K562 (cell line): ENCODE data around the gene SRP72. TPM values are rescaled to one million over a fixed set of nuclear protein-coding genes. Genes with fewer than 3 reads are reported as not detected.

Source experiments
- ARID1B ChIP-seq: fragments of 450-650 bp; IDR thresholded peaks from 2 replicates; pipeline ENCODE4 v1.6.1; 2016; ENCODE audit warnings: antibody characterized with exemption, mild to moderate bottlenecking, inconsistent platforms
- ELK3 ChIP-seq: fragments of 450-650 bp; formaldehyde crosslinking; IDR thresholded peaks from 2 replicates; pipeline ENCODE4 v1.4.0; 2020; ENCODE audit warnings: mild to moderate bottlenecking
- ILK ChIP-seq: fragments of 450-650 bp; IDR thresholded peaks from 2 replicates; pipeline ENCODE4 v1.6.1; 2016; ENCODE audit warnings: missing genetic modification characterization, low read depth, mild to moderate bottlenecking, missing compliant biosample characterization, moderate library complexity, borderline replicate concordance
- KLF1 ChIP-seq: fragments of 450-650 bp; IDR thresholded peaks from 2 replicates; pipeline ENCODE4 v1.6.1; 2016; ENCODE audit warnings: missing genetic modification characterization, missing compliant biosample characterization
- MEIS2 ChIP-seq: fragments of 450-650 bp; IDR thresholded peaks from 2 replicates; pipeline ENCODE4 v1.6.1; 2014; ENCODE audit warnings: mild to moderate bottlenecking; ENCODE audit not compliant: partially characterized antibody
- PBX2 ChIP-seq, 2 experiments: IDR thresholded peaks in 1 of 2; conservative IDR thresholded peaks in 1 of 2; 2 replicates each; pipeline ENCODE4 v1.6.1; 2016; ENCODE audit warnings: low read depth in 2 of 2, mild to moderate bottlenecking in 1 of 2, missing compliant biosample characterization in 1 of 2, missing genetic modification characterization in 1 of 2, moderate library complexity in 1 of 2
- RBM17 ChIP-seq: fragments of 200-400 bp; formaldehyde crosslinking; IDR thresholded peaks from 2 replicates; pipeline ENCODE4 v1.6.1; 2017; ENCODE audit warnings: low read depth, mild to moderate bottlenecking, low read length, borderline replicate concordance
- RNF219 ChIP-seq: fragments of 250-450 bp; sonication (Bioruptor Pico); IDR thresholded peaks from 2 replicates; pipeline ENCODE4 v1.5.0; 2022; ENCODE audit warnings: mild to moderate bottlenecking
- ZBTB40 ChIP-seq, 2 experiments: fragments of 450-650 bp in 1 of 2; sonication (generic) in 1 of 2; formaldehyde crosslinking in 1 of 2; IDR thresholded peaks; 2 replicates each; pipeline versions ENCODE4 v1.7.1 to v1.9.0; 2016 to 2022; ENCODE audit warnings: inconsistent platforms in 1 of 2, mild to moderate bottlenecking in 1 of 2, missing genetic modification reagents in 1 of 2
- ZNF3 ChIP-seq: fragments of 250-450 bp; sonication (Bioruptor Pico); IDR thresholded peaks from 2 replicates; pipeline ENCODE4 v1.5.0; 2021; ENCODE audit warnings: mild to moderate bottlenecking, moderate library complexity
- polyA plus RNA-seq, 8 experiments: library from polyadenylated mRNA; depleted of rRNA in 4 of 8; stranded (reverse) in 5 of 8; unstranded in 3 of 8; fragments of >200 nt; fragmentation: Nextera tagmentation in 2 of 8; fragmentation: Illumina TruSeq in 1 of 8; extraction: Ambion mirVana in 2 of 8; extraction: Trizol in 1 of 8; gene quantifications; 2 replicates each; pipeline versions ENCODE4 v1.2.1 to v1.2.3, GENCODE V29; 2011 to 2014; ENCODE audit warnings: inconsistent platforms in 1 of 8, missing spikeins in 1 of 8
- total RNA-seq, 7 experiments: library from RNA; depleted of rRNA in 6 of 7; stranded (reverse); fragments of >200 nt in 6 of 7; fragmentation: Illumina TruSeq in 2 of 7; extraction: Trizol in 2 of 7; gene quantifications; 2 replicates each; pipeline versions ENCODE4 v1.2.1 to v1.2.3, GENCODE V29; 2011 to 2021; ENCODE audit warnings: low replicate concordance in 1 of 7

The SRP72 gene
- total and polyA plus RNA-seq, 9 of the 15 experiments (the other 6 are each of a cell fraction or from before 2014, with no cell fraction given), result 124 to 341 (median 202) TPM

- peak; percentile 72 for TF ChIP-seq ZBTB40 (IDR thresholded peaks at IDR 0.05)
- no peak for TF ChIP-seq ZBTB40 (CRISPR knock-in tag; IDR thresholded peaks at IDR 0.05)
- no peak for TF ChIP-seq RNF219 (CRISPR knock-in tag)
- TF ChIP-seq ILK (tag), result no peak
- no peak for TF ChIP-seq PBX2 (CRISPR knock-in tag; IDR thresholded peaks at IDR 0.05; ENCODE audit: low read depth)
- 0 out of 2 replicates have a peak, but pooled peaks have one; percentile 17 for TF ChIP-seq PBX2 (tag; conservative IDR thresholded peaks at IDR 0.05; ENCODE audit: low read depth)
- no peak for TF ChIP-seq ZNF3 (CRISPR knock-in tag)
- no peak for TF ChIP-seq ARID1B
- TF ChIP-seq KLF1, result no peak
- TF ChIP-seq RBM17, result no peak
- TF ChIP-seq MEIS2, result peak; percentile 71
- TF ChIP-seq ELK3, result no peak
These were observed 7.3 kb upstream of the SRP72 start (continued) for GRCh38 chr4:56460085-56460484.
